SW 1271 (cell line): ENCODE data around the gene MIA.
"Not testable (repeated sequence)": the region's sequence is repeated elsewhere in the genome, so short reads cannot be mapped to it uniquely, and the experiment has no call there.

Experiments used
- DNase-seq, 2 experiments: peaks; one replicate each; lab custom pipeline; 2025; lab: John Stamatoyannopoulos, UW

The MIA gene

GRCh38 chr19:40803857-40804782 lies 28.8 kb downstream of the MIA start:
- no peak for DNase-seq

GRCh38 chr19:40804783-40805242 lies 29.5 kb downstream of the MIA start:
- DNase-seq: no peak

GRCh38 chr19:40805258-40805868 lies 30.0 kb downstream of the MIA start:
- DNase-seq: no peak

- peak in 1 of 2 experiments; percentile 29 for DNase-seq
These were observed 31.3 kb downstream of the MIA start for GRCh38 chr19:40806423-40807146.

- peak in 1 of 2 experiments; percentile 8 for DNase-seq
These were observed 32.1 kb downstream of the MIA start for GRCh38 chr19:40807147-40808020.

GRCh38 chr19:40808021-40808325 lies 32.7 kb downstream of the MIA start:
- no peak for DNase-seq

- DNase-seq: no peak
These were observed 33.2 kb downstream of the MIA start for GRCh38 chr19:40808497-40808896.

- no peak for DNase-seq
These were observed 34.2 kb downstream of the MIA start for GRCh38 chr19:40809358-40810086.

- DNase-seq: no peak
These were observed 34.8 kb downstream of the MIA start for GRCh38 chr19:40810160-40810559.

- DNase-seq: peak; percentile 42 to 45
These were observed 35.5 kb downstream of the MIA start for GRCh38 chr19:40810649-40811408.

- DNase-seq: no peak
These were observed 36.4 kb downstream of the MIA start for GRCh38 chr19:40811478-40812341.

GRCh38 chr19:40812571-40812970 lies 37.2 kb downstream of the MIA start:
- not testable (repeated sequence) for DNase-seq

GRCh38 chr19:40813182-40813581 lies 37.9 kb downstream of the MIA start:
- DNase-seq: no peak

- no peak for DNase-seq
These were observed 39.9 kb downstream of the MIA start for GRCh38 chr19:40815223-40815622.

- DNase-seq: not testable (repeated sequence)
These were observed 43.4 kb downstream of the MIA start for GRCh38 chr19:40818480-40819399.

- peak in 1 of 2 experiments; percentile 17 for DNase-seq
These were observed 44.3 kb downstream of the MIA start for GRCh38 chr19:40819479-40820234.

GRCh38 chr19:40822161-40822560 lies 46.8 kb downstream of the MIA start:
- no peak for DNase-seq
